Mucosa of descending colon (tissue), 3 donors: Measurements from ENCODE around the gene BTBD8. TPM values are rescaled to one million over a fixed set of nuclear protein-coding genes. Genes with fewer than 3 reads are reported as not detected.

Experiments used
- ATAC-seq: fragments of 200-7000 bp; cut with Tn5 transposase; one replicate; pipeline ENCODE4 v1.9.1; 2020; ENCODE audit warnings: mild to moderate bottlenecking, moderate library complexity
- DNase-seq, 3 donors: peaks; one replicate each; pipeline ENCODE4 v3.0.0-alpha.2; 2020
- H3K36me3 ChIP-seq: fragments of 200-600 bp; one replicate; pipeline ENCODE4 v1.8.0; 2021; ENCODE audit warnings: low read depth, mild to moderate bottlenecking
- H3K4me1 ChIP-seq: fragments of 200-600 bp; one replicate; pipeline ENCODE4 v1.8.0; 2021; ENCODE audit warnings: low read depth, mild to moderate bottlenecking
- H3K4me3 ChIP-seq: fragments of 200-600 bp; one replicate; pipeline ENCODE4 v1.8.0; 2021; ENCODE audit warnings: mild to moderate bottlenecking
- H3K9me3 ChIP-seq: fragments of 200-600 bp; one replicate; pipeline ENCODE4 v1.8.0; 2021; ENCODE audit warnings: mild to moderate bottlenecking
- intact Hi-C, 2 donors: fragments of 100-400 bp; cut with DNase I in 1 of 2; cut with micrococcal nuclease in 1 of 2; formaldehyde crosslinking; loops; one replicate each; pipeline versions ENCODE4 v1.11.0 to v1.11.1; 2022; cut with DNase I, micrococcal nuclease
- total RNA-seq, 3 donors: library from RNA; stranded (reverse); fragmentation: NEBNext Ultra II Directional in 2 of 3; extraction: Animal tissue kit (Norgen Biotek cat#: 25700) in 2 of 3; gene quantifications; one replicate each; pipeline versions ENCODE4 v1.2.1 to v1.2.4, GENCODE V29; 2021 to 2023
- TF ChIP-seq, protein P1 (sequence below): fragments of 200-600 bp; IDR thresholded peaks from one replicate; pipeline ENCODE4 v1.8.0; 2022; ENCODE audit warnings: antibody characterized with exemption, mild to moderate bottlenecking
- donor health status: DM: no; HTN: no; CAD: no; lungs with moderate emphysema.
- donor health status: DM: no; HTN: no; CAD: no.
- donor health status: DM: no; HTN: yes; CAD: no.

BTBD8 gene
- total RNA-seq, 3 donors from 2014 or later, result 3.5 to 8.0 (median 7.1) TPM

DNA sequence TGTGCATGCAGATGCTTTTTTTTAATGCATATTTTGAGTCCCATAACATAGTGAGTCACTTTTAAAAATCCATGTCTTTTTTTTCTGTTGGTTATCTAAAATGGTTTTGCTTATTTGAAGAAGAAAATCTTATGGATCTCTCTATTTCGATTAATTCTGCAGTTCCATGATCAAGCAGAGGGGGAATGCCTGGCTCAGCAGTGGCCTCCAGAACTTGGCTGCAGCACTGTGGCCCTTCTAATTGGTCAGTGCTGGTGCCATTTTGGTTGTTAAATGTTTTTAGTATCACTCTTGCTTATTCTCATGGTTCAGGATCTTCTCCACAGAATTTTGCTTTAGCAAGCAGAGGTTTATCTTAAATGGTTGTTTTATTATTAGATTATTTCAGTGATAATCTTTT, 39.2 kb upstream of the BTBD8 start:
- DNase-seq (no peak), ATAC-seq (no peak)
- H3K4me1 ChIP-seq, result no peaks in the 10 kb centered on the region
- no peaks in the 10 kb centered on the region for H3K9me3 ChIP-seq
- TF ChIP-seq, protein P1, sequence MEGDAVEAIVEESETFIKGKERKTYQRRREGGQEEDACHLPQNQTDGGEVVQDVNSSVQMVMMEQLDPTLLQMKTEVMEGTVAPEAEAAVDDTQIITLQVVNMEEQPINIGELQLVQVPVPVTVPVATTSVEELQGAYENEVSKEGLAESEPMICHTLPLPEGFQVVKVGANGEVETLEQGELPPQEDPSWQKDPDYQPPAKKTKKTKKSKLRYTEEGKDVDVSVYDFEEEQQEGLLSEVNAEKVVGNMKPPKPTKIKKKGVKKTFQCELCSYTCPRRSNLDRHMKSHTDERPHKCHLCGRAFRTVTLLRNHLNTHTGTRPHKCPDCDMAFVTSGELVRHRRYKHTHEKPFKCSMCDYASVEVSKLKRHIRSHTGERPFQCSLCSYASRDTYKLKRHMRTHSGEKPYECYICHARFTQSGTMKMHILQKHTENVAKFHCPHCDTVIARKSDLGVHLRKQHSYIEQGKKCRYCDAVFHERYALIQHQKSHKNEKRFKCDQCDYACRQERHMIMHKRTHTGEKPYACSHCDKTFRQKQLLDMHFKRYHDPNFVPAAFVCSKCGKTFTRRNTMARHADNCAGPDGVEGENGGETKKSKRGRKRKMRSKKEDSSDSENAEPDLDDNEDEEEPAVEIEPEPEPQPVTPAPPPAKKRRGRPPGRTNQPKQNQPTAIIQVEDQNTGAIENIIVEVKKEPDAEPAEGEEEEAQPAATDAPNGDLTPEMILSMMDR, result no peak
- no peak overlapping the region for H3K4me3 ChIP-seq
- no peaks in the 10 kb centered on the region for H3K36me3 ChIP-seq
- intact Hi-C loops, result no loop called here

DNA sequence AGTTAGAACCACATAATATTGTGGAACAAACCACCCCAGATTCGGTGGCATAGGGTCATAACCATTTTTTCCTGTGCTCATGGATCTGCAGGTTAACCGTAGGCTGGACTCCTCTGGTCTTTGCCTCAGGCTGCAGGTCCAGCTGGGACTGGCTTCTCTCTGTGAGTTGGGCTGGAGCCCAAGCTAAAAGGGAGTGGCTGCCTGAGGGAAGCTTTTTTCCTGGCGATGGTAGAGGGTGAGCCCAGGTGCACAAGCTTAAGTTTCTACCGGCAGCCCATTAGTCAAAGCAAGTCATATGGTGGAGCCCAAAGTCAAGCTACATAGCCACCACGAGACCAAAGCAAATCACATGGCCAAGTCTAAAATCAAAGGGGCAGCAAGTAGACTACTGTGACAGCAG, 36.5 kb upstream of the BTBD8 start:
- TF ChIP-seq, protein P1, result no peak
- DNase-seq, result no peak
- Histone ChIP-seq H3K36me3 (no peaks in the 10 kb centered on the region), H3K4me3 (no peak overlapping the region), H3K9me3 (no peaks in the 10 kb centered on the region), H3K4me1 (no peaks in the 10 kb centered on the region)
- ATAC-seq, result no peak
- intact Hi-C loops, result no loop called here

DNA sequence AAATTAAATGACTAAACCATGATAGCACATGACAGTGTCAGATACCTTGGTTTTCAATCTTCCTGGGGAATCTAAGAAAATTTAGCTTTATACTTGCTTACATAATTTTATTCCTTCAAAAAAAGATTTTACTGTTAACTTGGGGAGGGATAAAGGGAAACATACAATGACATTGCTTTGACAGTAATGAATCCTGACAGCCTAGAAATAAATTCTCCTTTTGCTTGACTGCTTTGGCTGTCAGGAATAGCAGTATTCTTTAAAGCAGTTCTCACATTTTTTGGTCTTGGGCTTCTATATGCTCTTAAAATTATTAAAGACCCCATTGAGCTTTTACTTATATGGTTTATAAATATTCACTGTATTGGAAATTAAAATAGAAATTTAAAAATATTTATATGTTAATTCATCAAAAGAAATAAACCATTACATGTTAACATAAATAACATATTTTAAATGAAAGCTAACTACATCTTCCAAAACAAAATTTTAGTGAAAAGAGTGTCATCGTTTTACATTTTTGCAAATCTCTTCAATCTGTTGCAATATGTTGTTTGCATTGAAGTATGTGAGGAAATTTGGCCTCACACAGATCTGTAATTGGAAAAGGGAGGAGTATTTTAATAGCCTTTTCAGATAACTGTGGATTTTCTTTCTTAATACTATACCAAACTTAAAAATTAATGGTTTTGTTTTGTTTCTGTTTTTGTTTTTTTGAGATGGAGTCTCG, 34.2 kb upstream of the BTBD8 start:
- no peak overlapping the region for H3K4me3 ChIP-seq
- no peaks in the 10 kb centered on the region for H3K9me3 ChIP-seq
- H3K36me3 ChIP-seq, result no peaks in the 10 kb centered on the region
- ATAC-seq (no peak), DNase-seq (no peak)
- H3K4me1 ChIP-seq, result no peaks in the 10 kb centered on the region
- TF ChIP-seq, protein P1, result no peak
- intact Hi-C loops, result no loop called here

DNA sequence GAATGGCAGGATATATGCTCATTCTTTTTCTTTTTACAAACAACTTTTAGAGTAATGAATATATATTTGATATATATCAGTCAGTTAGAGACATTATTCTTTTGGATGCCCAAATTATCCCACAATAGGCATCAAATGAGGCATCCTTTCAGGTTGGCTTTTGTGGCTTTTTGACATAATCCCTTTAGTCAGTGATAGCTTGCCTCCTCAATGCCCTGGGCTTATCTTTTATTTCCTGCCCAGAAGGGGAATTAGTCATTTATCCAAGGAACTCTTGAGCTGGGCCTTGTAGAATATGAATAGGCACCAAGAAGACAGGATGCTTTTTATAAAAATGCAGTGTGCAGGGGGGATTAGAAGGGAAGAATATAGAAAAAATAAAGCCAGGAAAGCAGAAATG, 28.2 kb upstream of the BTBD8 start:
- H3K4me1 ChIP-seq, result no peaks in the 10 kb centered on the region
- H3K4me3 ChIP-seq, result no peak overlapping the region
- no peaks in the 10 kb centered on the region for H3K36me3 ChIP-seq
- ATAC-seq (no peak), DNase-seq (no peak)
- intact Hi-C loops, result no loop called here
- H3K9me3 ChIP-seq, result no peaks in the 10 kb centered on the region
- TF ChIP-seq, protein P1, result no peak

DNA sequence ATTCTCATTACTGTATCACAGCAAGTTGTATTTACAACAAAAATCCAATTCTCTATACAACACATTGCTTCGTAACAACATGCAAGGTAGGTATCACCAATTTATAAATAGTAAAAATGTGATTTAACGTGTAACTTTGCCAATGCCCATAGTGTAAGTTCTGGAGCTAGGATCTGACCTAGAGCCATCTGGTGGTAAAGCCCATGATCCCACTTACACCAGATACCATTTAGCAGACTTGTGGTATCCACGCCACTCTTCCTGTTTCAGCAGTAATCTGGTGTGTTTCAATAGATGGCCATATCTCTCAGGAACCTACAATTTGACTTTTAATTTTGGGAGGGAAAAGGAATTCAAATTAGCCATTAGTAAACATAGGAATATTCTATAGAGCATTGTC, 15.1 kb upstream of the BTBD8 start:
- TF ChIP-seq, protein P1, result no peak
- Histone ChIP-seq H3K4me3 (no peak overlapping the region), H3K36me3 (no peaks in the 10 kb centered on the region), H3K9me3 (no peaks in the 10 kb centered on the region), H3K4me1 (no peaks in the 10 kb centered on the region)
- ATAC-seq (no peak), DNase-seq (no peak)
- intact Hi-C loops, result no loop called here

DNA sequence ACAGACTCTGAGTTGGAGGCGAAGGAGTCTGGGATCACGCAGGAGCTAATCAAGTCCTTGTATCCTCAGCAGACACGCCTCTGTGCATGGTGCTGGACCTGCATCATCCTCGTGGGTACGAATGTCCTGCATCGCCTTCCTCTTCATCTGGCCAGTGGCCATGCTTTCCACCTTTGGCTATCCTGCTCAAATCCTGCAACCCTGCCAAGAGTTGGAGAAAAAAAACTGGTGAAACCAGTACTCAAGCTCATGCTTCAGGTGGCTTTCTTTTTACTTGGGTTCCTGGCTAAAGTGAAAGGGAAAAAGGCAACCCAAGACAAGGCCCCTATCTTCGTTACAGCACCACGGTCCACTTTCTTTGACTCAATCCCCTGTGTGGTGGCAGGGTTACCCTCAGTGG, 13.8 kb upstream of the BTBD8 start:
- ATAC-seq, result no peak
- TF ChIP-seq, protein P1, result no peak
- no peaks in the 10 kb centered on the region for H3K4me1 ChIP-seq
- H3K4me3 ChIP-seq, result no peak overlapping the region
- no peaks in the 10 kb centered on the region for H3K36me3 ChIP-seq
- intact Hi-C loops, result no loop called here
- no peak for DNase-seq
- no peaks in the 10 kb centered on the region for H3K9me3 ChIP-seq
